Activated CD8-positive, alpha-beta memory T cell treated with anti-CD3 and anti-CD28 coated beads, Interleukin-2, amount 50 U/mL, for 24 hours (primary cell): Measurements from ENCODE around the gene STUM.
"Not testable (repeated sequence)": the region's sequence is repeated elsewhere in the genome, so short reads cannot be mapped to it uniquely, and the experiment has no call there.

Experiments used
- DNase-seq: peaks from one replicate; pipeline ENCODE4 v3.0.0-alpha.2; 2020; ENCODE audit errors: extremely low read depth

The STUM gene

GRCh38 chr1:226603858-226604559, 55.4 kb downstream of the STUM start:
- DNase-seq, result no peak

DNA sequence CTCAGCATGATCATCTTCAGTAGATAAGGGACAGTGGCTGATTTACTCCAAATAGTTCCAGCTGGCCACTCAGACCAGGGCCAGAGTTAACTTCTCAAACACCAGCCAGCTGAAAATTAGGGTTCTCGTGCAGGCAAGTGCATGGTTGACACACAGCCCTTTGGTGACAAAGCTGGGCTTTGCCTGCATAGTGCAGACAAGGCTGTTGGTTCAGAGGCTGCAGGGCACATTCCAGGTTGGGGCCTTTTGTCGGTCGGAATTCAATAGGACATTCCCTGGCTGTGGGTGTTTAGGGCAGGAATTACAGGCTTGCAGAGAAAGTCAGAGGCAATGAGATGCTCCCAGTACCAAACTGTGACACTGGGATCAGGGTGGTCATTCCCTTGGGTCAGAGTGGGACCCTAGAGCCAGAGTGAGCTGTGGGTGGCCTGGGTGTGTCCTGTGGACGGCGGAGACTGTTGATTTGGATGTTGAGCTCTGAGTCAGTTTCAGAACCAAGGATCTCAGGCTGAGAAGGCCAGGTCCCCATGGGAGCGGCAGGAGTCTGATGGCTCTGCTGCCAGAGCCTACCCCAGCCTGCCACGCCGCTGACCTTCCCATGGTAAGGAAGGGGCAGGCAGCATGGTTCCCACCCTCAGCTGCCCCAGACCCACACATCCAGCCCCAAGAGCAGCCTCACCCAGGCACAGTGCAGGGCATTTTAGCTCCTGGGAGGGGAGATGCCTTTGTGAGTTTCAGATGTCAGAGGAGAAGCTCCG, 56.2 kb downstream of the STUM start:
- DNase-seq, result no peak

DNA sequence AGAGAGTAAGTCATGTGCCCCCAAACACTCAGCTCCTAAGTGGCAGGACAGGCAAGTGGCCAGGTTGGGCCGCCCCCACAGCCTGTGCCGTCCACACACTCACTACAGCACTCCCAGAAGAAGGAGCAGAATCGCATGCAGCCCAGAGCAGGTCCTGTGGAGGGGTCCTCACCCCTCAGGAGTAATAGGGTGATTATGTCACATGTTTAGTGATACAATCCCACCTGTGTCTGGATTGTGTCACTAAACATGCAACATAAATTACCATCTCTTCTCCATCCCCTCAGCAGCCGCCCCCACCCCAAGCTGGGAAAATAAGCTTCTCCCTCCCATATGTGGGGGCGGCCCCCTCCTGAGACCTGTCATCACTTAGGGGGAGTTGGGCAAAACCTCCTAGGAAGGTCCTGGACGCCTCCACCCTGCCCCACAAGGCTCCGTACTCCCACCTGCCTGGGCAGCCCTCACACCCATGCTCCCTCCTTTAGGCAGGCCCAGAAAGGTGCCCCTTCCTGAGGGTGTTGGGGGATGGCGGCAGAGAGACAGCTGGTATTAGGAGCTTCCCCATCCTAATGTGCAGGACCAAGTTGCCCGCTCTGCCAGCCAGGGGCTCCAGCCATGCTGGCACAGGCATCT, 56.9 kb downstream of the STUM start:
- DNase-seq, result no peak

- no peak for DNase-seq
Measured at GRCh38 chr1:226606311-226607267, 58.0 kb downstream of the STUM start.

DNA sequence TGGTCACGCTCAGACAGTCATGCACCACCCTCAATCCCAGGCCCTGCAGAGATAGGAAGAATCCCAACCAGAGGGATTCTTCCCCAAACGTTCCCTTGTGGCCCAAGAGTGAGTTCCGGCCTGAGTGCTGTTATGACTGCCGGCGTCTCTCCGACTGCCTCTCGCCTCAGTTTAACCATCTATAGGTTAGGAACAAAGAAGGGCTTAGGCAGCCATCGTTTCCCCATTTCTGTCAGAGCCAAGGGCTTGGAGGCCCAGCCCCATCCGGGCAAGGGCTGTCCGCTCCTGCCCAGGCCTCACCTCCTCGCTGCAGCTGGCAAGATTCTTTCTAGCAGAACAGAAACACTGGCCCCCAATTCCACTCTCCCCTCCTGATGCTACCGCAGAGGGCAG, 58.7 kb downstream of the STUM start:
- no peak for DNase-seq

- no peak for DNase-seq
Measured at GRCh38 chr1:226607821-226608220, 59.3 kb downstream of the STUM start.

GRCh38 chr1:226608699-226609505, 60.3 kb downstream of the STUM start:
- no peak for DNase-seq

DNA sequence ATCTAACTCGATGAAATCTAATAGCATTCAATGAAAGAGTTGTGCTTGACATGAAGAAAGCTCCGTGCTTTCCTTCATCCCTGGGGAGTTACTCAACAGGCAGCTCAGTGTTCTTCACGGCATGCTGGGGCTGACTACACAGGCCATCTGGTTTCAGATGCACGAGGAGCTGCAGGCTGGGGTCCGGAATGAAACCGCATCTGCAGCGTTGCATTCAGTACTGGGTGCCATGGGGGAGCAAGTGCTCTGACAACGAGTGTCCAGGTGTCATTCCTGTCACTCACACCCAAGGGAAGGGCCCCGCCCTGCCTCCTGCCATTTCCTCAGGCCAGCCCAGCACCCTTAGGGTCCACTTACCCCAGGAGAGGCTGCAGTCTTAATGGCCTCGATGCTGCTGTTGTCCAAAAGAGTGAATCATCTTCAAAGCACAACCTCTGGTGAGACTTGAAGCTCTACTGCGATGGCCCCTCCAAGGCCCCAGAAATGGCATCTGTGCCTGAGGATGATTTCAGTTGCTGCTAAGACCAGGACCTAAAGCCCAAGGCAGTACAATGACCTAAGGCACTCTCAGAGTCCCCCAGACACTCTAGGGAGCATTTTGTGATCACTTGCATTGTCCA, 61.4 kb downstream of the STUM start:
- DNase-seq, result no peak

GRCh38 chr1:226610671-226611070, 62.1 kb downstream of the STUM start:
- no peak for DNase-seq

GRCh38 chr1:226611301-226611700, 62.7 kb downstream of the STUM start:
- no peak for DNase-seq

DNA sequence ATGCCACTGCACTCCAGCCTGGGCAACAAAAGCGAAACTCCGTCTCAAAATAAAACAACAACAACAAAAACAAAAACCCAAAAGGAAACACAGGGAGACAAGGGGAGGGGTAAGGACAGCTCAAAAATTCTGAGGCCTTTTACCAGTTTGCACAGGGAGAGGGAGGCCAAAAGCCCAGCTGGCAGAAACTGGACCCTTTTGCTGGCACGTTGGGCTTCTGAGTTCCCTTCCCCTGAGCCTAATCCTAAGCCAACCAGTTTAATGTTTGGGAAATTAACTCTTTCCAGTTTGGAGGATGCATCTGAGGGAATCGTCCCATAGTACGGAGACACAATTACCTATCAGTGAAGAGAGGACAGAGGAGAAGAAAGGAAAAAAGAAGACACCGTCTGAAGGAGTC, 63.4 kb downstream of the STUM start:
- DNase-seq, result not testable (repeated sequence)

- DNase-seq, result no peak
Measured at GRCh38 chr1:226615876-226616275, 67.3 kb downstream of the STUM start.

- DNase-seq, result no peak
Measured at GRCh38 chr1:226616636-226617035, 68.1 kb downstream of the STUM start.

- no peak for DNase-seq
Measured at GRCh38 chr1:226617109-226617508, 68.5 kb downstream of the STUM start.

- DNase-seq, result not testable (repeated sequence)
Measured at GRCh38 chr1:226617719-226618118, 69.2 kb downstream of the STUM start.

DNA sequence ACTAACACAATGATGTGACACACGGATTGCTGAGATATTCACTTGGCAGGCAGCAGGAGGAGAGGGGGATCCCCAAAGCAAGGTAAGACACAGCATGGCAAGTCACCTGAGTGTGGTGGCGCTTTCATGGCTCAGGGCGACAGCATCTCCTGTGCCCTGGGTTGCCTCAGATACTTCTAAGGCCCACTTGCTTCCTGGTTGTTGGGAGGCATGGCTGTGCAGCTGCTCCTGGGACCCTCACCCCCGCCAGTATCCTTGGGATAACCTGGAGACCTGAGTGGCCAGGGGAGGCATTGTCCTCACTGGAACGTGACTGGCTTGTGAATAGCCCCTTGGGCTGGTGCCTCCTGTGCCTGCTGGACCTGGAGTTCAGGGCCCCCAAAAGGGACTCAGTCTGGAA, 69.8 kb downstream of the STUM start:
- no peak for DNase-seq

- no peak for DNase-seq
Measured at GRCh38 chr1:226619031-226619430, 70.5 kb downstream of the STUM start.

DNA sequence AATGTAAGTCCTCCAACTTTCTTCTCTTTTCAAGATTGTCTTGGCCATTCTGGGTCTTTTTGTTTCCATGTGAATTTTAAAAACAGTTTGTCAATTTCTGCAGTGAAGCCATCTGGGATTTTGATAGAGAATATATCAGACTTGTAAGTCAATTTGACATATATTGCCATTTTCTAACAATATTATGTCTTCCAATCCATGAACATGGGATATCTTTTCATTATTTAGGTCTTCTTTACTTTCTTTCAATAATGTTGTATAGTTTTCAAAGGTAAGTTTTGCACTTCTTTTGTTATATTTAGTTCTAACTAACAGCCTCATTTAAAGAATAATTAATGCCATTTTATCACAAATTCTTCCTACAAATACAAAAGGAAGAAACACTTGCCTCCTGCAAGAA, 73.4 kb downstream of the STUM start:
- DNase-seq, result no peak

DNA sequence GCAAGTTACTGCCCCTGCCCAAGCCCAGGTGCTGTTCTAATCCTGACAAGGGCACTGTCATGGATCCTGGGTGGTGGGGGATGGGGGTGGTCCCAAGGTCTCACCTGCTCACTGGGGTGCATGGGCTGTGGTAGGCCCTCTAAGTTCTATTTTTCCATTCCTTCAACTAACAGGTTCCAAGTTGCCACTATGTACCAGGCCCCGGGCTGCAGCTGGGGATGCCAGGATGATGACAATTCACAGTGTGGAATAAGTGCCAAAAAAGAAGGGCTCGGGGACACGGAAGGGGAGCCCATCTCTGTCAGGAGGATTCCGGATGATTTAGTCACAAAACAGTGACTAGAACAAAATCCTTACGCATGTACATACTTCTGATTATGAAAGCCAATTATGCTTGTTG, 76.0 kb downstream of the STUM start:
- no peak for DNase-seq

- DNase-seq, result no peak
Measured at GRCh38 chr1:226625326-226625725, 76.8 kb downstream of the STUM start.
